HepG2 (cell line): ENCODE data around the gene MIEF1. TPM values are rescaled to one million over a fixed set of nuclear protein-coding genes. Genes with fewer than 3 reads are reported as not detected.

ENCODE experiments used
- FOXA3 ChIP-seq: IDR thresholded peaks from 2 replicates; pipeline ENCODE4 v1.6.1; 2016; ENCODE audit warnings: missing genetic modification reagents, missing compliant biosample characterization
- HNF4A ChIP-seq: sonication (generic); formaldehyde crosslinking; IDR thresholded peaks from 2 replicates; pipeline ENCODE4 v1.4.0; 2020; ENCODE audit warnings: missing genetic modification reagents
- JUN ChIP-seq: sonication (generic); formaldehyde crosslinking; IDR thresholded peaks from 2 replicates; pipeline ENCODE4 v1.4.0; 2020; ENCODE audit warnings: mild to moderate bottlenecking, missing genetic modification reagents
- KDM5B ChIP-seq: sonication (generic); formaldehyde crosslinking; IDR thresholded peaks from 2 replicates; pipeline ENCODE4 v1.4.0; 2020; ENCODE audit warnings: missing genetic modification reagents, mild to moderate bottlenecking, borderline replicate concordance
- MNT ChIP-seq: fragments of 450-650 bp; IDR thresholded peaks from 2 replicates; pipeline ENCODE4 v1.6.1; 2016
- NR2F1 ChIP-seq, 2 experiments: fragments of 450-650 bp in 1 of 2; formaldehyde crosslinking in 1 of 2; IDR thresholded peaks; 2 replicates each; pipeline versions ENCODE4 v1.5.0 to v1.6.1; 2016 to 2020; ENCODE audit warnings: mild to moderate bottlenecking in 1 of 2, missing compliant biosample characterization in 1 of 2, missing genetic modification reagents in 1 of 2, moderate library complexity in 1 of 2
- REL ChIP-seq: sonication (generic); formaldehyde crosslinking; conservative IDR thresholded peaks from 2 replicates; pipeline ENCODE4 v1.8.0; 2022; ENCODE audit warnings: mild to moderate bottlenecking, missing genetic modification reagents, moderate library complexity
- TCF7 ChIP-seq: sonication (generic); IDR thresholded peaks from 2 replicates; pipeline ENCODE4 v1.6.1; 2016; ENCODE audit warnings: antibody characterized with exemption, low read depth
- TCF7L2 ChIP-seq: IDR thresholded peaks from 2 replicates; pipeline ENCODE4 v1.6.1; 2011; ENCODE audit warnings: mild to moderate bottlenecking, low read depth, low read length, moderate library complexity
- ZFAT ChIP-seq: sonication (generic); formaldehyde crosslinking; conservative IDR thresholded peaks from 2 replicates; pipeline ENCODE4 v1.8.1; 2023; ENCODE audit warnings: missing genetic modification reagents, inconsistent platforms
- ZHX2 ChIP-seq, 2 experiments: sonication (generic) in 1 of 2; formaldehyde crosslinking in 1 of 2; IDR thresholded peaks; 2 replicates each; pipeline versions ENCODE4 v1.6.1 to v1.9.0; 2014 to 2022; ENCODE audit warnings: antibody characterized with exemption in 1 of 2, borderline replicate concordance in 1 of 2, inconsistent platforms in 1 of 2, low read depth in 1 of 2, missing genetic modification reagents in 1 of 2
- ZNF281 ChIP-seq: sonication (generic); formaldehyde crosslinking; IDR thresholded peaks from 2 replicates; pipeline ENCODE4 v1.4.0; 2020; ENCODE audit warnings: missing genetic modification reagents, borderline replicate concordance
- ZNF563 ChIP-seq: sonication (generic); formaldehyde crosslinking; IDR thresholded peaks from 2 replicates; pipeline ENCODE4 v1.8.0; 2022; ENCODE audit warnings: mild to moderate bottlenecking, moderate library complexity, missing genetic modification reagents
- ZNF775 ChIP-seq: sonication (generic); formaldehyde crosslinking; IDR thresholded peaks from 2 replicates; pipeline ENCODE4 v1.4.0; 2020; ENCODE audit warnings: missing genetic modification reagents, mild to moderate bottlenecking, moderate library complexity, borderline replicate concordance
- polyA plus RNA-seq, 8 experiments: library from polyadenylated mRNA; depleted of rRNA in 3 of 8; stranded (reverse) in 7 of 8; unstranded in 1 of 8; fragments of >200 nt; fragmentation: Illumina TruSeq in 4 of 8; extraction: Trizol in 4 of 8; gene quantifications; 2 replicates each; pipeline versions ENCODE4 v1.2.1 to v1.2.3, GENCODE V29; 2011 to 2016; ENCODE audit warnings: low read depth in 4 of 8, missing spikeins in 1 of 8, mixed read lengths in 1 of 8; ENCODE audit not compliant: insufficient read depth in 1 of 8
- total RNA-seq, 5 experiments: library from RNA; depleted of rRNA; stranded (reverse); fragments of >200 nt; fragmentation: Illumina TruSeq; extraction: Trizol; gene quantifications; 2 replicates each; pipeline ENCODE4 v1.2.3, GENCODE V29; 2016; ENCODE audit warnings: low read depth in 1 of 5
- TF ChIP-seq, protein P1 (sequence below): sonication (generic); formaldehyde crosslinking; IDR thresholded peaks from 2 replicates; pipeline ENCODE4 v1.5.0; 2020; ENCODE audit warnings: missing genetic modification reagents, mild to moderate bottlenecking, borderline replicate concordance

The MIEF1 gene
- total and polyA plus RNA-seq, 2 of the 13 experiments (the other 11 are each of a cell fraction or from before 2014, with no cell fraction given), result 21.7 to 34.8 TPM

GRCh38 chr22:39498802-39499201 lies 3.3 kb upstream of the MIEF1 start (continued):
- TF ChIP-seq ZHX2 (IDR thresholded peaks at IDR 0.05; ENCODE audit: low read depth) (no peak), ZHX2 (CRISPR knock-in tag; IDR thresholded peaks at IDR 0.05; ENCODE audit: borderline replicate concordance) (no peak), ZNF775 (CRISPR knock-in tag) (no peak), ZFAT (CRISPR knock-in tag) (no peak), MNT (no peak), TCF7 (0 out of 2 replicates have a peak, but pooled peaks have one; percentile 20), FOXA3 (CRISPR knock-in tag) (0 out of 2 replicates have a peak, but pooled peaks have one; percentile 24), NR2F1 (CRISPR knock-in tag; IDR thresholded peaks at IDR 0.05) (no peak), JUN (CRISPR knock-in tag) (no peak), TCF7L2 (no peak), ZNF563 (CRISPR knock-in tag) (no peak), HNF4A (CRISPR knock-in tag) (no peak), KDM5B (no peak), REL (CRISPR knock-in tag) (no peak), ZNF281 (CRISPR knock-in tag) (no peak)
- TF ChIP-seq, protein P1, sequence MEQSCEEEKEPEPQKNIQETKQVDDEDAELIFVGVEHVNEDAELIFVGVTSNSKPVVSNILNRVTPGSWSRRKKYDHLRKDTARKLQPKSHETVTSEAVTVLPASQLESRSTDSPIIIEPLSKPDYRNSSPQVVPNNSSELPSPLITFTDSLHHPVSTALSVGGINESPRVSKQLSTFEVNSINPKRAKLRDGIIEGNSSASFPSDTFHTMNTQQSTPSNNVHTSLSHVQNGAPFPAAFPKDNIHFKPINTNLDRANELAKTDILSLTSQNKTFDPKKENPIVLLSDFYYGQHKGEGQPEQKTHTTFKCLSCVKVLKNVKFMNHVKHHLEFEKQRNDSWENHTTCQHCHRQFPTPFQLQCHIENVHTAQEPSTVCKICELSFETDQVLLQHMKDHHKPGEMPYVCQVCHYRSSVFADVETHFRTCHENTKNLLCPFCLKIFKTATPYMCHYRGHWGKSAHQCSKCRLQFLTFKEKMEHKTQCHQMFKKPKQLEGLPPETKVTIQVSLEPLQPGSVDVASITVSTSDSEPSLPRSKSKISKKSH (CRISPR knock-in tag), result no peak
